Left ventricle myocardium inferior (tissue), 1 donor: Measurements from ENCODE around the gene PJA1. TPM values are rescaled to one million over a fixed set of nuclear protein-coding genes. Genes with fewer than 3 reads are reported as not detected.

Experiments
- DNase-seq: peaks from one replicate; pipeline ENCODE4 v3.0.0-alpha.2; 2020
- H3K27ac ChIP-seq: fragments of 200-600 bp; replicated peaks from 2 replicates; pipeline ENCODE4 v1.8.0; 2021
- H3K27me3 ChIP-seq: fragments of 200-600 bp; 2 replicates; pipeline ENCODE4 v1.8.0; 2021; ENCODE audit warnings: low read depth
- H3K36me3 ChIP-seq: fragments of 200-600 bp; 2 replicates; pipeline ENCODE4 v1.8.0; 2021
- H3K4me1 ChIP-seq: fragments of 200-600 bp; 2 replicates; pipeline ENCODE4 v1.8.0; 2021
- H3K4me3 ChIP-seq: fragments of 200-600 bp; 2 replicates; pipeline ENCODE4 v1.8.0; 2021; ENCODE audit warnings: mild to moderate bottlenecking, moderate library complexity
- H3K9me3 ChIP-seq: fragments of 200-600 bp; replicated peaks from 2 replicates; pipeline ENCODE4 v1.8.0; 2021
- CTCF ChIP-seq: fragments of 200-600 bp; IDR thresholded peaks from 2 replicates; pipeline ENCODE4 v1.8.0; 2021; ENCODE audit warnings: antibody characterized with exemption, mild to moderate bottlenecking, borderline replicate concordance
- intact Hi-C: fragments of 100-400 bp; cut with micrococcal nuclease; formaldehyde crosslinking; loops from one replicate; pipeline ENCODE4 v1.11.0; 2022
- total RNA-seq: library from RNA; stranded (reverse); fragmentation: NEBNext Ultra II Directional; extraction: Animal tissue kit (Norgen Biotek cat#: 25700); gene quantifications from one replicate; pipeline ENCODE4 v1.2.1, GENCODE V29; 2021
- donor health status: DM: no; HTN: yes; CAD: no; lungs with severe emphysema.

PJA1 gene
- total RNA-seq, 1 donor from 2014 or later = 18.2 TPM

DNA sequence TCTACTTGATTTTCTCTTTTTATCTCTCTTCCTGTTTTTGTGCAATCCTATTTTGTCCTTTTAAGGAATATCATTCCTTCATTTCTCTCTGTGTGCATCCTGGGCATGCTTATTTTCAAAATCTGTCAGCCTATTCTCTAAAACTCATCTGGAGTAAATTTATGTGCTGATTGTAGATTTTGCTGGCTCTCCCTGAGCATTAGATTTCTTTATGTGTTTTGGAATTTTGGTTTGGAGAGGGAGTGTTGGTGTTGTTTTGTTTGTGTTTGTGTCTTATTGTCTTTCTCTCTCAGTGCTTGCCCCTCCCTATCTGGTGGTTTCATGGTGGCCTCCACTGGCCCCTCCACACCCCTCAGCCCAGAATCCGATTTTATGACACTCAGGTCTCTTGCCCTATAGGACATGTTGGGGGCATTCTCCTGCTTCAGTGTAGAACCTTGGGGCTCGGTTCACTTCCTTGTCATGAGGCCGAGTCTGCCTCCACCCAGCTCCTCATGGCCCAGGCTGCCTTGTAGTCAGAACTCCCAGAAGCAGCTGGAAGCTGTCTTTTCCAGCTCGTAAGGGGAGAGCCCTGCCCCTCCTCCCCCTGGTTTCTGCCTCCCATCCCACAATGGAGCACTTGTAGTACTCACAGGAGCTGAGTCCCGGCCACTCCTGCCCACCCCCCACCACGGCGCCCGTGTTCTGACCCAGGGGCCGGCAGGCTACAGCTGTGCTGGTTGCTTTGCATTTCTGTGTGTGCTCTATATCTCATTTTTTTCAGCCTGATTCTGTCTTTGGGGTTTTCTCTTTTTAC lies 24.5 kb upstream of the PJA1 start:
- DNase-seq = peak; percentile 33
- H3K9me3 ChIP-seq = no peaks in the 10 kb centered on the region
- intact Hi-C loops = no loop called here
- H3K36me3 ChIP-seq = no peaks in the 10 kb centered on the region
- peak overlapping the region; percentile 52 for H3K27ac ChIP-seq
- H3K4me3 ChIP-seq = no peak overlapping the region
- no peak for TF ChIP-seq CTCF
- H3K27me3 ChIP-seq = no peaks in the 10 kb centered on the region
- no peaks in the 10 kb centered on the region for H3K4me1 ChIP-seq

GRCh38 chrX:69186651-69187050 lies 21.4 kb upstream of the PJA1 start:
- no peak overlapping the region for H3K27ac ChIP-seq
- H3K9me3 ChIP-seq = no peaks in the 10 kb centered on the region
- H3K27me3 ChIP-seq = no peaks in the 10 kb centered on the region
- no peaks in the 10 kb centered on the region for H3K4me1 ChIP-seq
- no peak overlapping the region for H3K4me3 ChIP-seq
- no peak for DNase-seq
- TF ChIP-seq CTCF = no peak
- no peaks in the 10 kb centered on the region for H3K36me3 ChIP-seq
- intact Hi-C loops = no loop called here

DNA sequence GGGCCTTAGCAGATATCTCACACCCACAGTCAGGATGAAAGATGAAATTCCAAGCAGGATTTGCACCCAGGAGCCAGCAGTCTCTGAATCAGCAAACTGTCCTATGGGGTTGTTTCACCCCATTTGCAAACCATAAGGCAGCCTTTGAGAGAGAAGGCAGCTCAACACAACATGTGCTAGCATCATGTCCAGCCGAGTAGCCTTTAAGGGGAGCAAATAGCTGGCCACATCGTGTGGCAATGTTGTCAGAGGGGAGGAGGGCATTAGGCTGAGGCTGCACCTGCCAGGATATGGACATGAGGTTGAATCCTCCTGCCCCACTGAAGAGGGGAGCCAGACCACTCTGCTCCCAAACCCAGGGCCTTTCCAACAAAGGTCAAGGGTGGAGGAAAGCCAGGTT lies 20.6 kb upstream of the PJA1 start:
- no peaks in the 10 kb centered on the region for H3K36me3 ChIP-seq
- intact Hi-C loops = no loop called here
- no peaks in the 10 kb centered on the region for H3K9me3 ChIP-seq
- no peaks in the 10 kb centered on the region for H3K27me3 ChIP-seq
- no peaks in the 10 kb centered on the region for H3K4me1 ChIP-seq
- no peak overlapping the region for H3K27ac ChIP-seq
- H3K4me3 ChIP-seq = no peak overlapping the region
- no peak for TF ChIP-seq CTCF
- no peak for DNase-seq

DNA sequence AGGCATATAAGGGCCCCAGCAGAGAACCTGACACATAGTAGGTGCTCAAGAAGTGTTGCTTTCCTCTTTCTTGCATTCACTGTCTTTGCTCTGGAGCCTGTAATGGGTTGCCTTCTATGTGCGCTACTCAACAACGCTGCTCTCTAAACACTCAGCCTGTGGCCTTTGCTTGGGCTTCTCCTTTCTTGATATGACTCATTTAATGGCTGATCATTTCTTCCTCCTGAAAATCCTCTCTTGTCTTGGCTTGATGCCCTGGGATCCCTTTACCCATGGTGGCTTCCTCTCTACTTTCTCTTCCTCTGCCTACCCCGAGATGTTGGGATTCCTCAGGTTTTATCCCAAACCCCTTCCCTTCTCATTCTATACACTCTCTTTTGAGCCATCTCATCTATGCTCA lies 19.9 kb upstream of the PJA1 start:
- Histone ChIP-seq H3K4me3 (no peak overlapping the region), H3K36me3 (no peaks in the 10 kb centered on the region), H3K9me3 (no peaks in the 10 kb centered on the region), H3K4me1 (no peaks in the 10 kb centered on the region), H3K27me3 (no peaks in the 10 kb centered on the region), H3K27ac (no peak overlapping the region)
- DNase-seq = no peak
- intact Hi-C loops = no loop called here
- no peak for TF ChIP-seq CTCF

GRCh38 chrX:69182818-69183380 lies 17.6 kb upstream of the PJA1 start:
- no peak for TF ChIP-seq CTCF
- H3K36me3 ChIP-seq = no peaks in the 10 kb centered on the region

More at GRCh38 chrX:69182818-69183380, 17.6 kb upstream of the PJA1 start:
- intact Hi-C loops = no loop called here
- no peak for DNase-seq
- Histone ChIP-seq H3K4me1 (no peaks in the 10 kb centered on the region), H3K4me3 (no peak overlapping the region), H3K9me3 (no peaks in the 10 kb centered on the region), H3K27me3 (no peaks in the 10 kb centered on the region), H3K27ac (no peak overlapping the region)
